HepG2 (cell line): Measurements from ENCODE around the gene TAF1D. TPM values are rescaled to one million over a fixed set of nuclear protein-coding genes. Genes with fewer than 3 reads are reported as not detected.

Experiments
- AGO2 ChIP-seq: fragments of 200-400 bp; formaldehyde crosslinking; optimal IDR thresholded peaks from 2 replicates; pipeline ENCODE3; 2017; ENCODE audit warnings: mild to moderate bottlenecking, low read depth, low read length, moderate library complexity
- ASH2L ChIP-seq: fragments of 300-600, 200-600 bp; sonication (generic); IDR thresholded peaks from 2 replicates; pipeline ENCODE4 v1.7.0; 2017; ENCODE audit warnings: low read depth, mild to moderate bottlenecking, moderate library complexity, mixed read lengths, low read length; ENCODE audit not compliant: insufficient read length
- ATRX ChIP-seq: sonication (generic); formaldehyde crosslinking; IDR thresholded peaks from 2 replicates; pipeline ENCODE4 v1.4.0; 2020; ENCODE audit warnings: missing genetic modification reagents, borderline replicate concordance
- GABPA ChIP-seq, 2 experiments: IDR thresholded peaks; 2 replicates each; pipeline ENCODE4 v1.6.1; 2011 to 2016; ENCODE audit warnings: low read depth in 2 of 2, low read length in 1 of 2, missing biosample characterization in 1 of 2, missing genetic modification characterization in 1 of 2
- HCFC1 ChIP-seq: fragments of 150-350 bp; IDR thresholded peaks from 2 replicates; pipeline ENCODE4 v1.6.1; 2014; ENCODE audit warnings: low read depth, low read length
- HDAC6 ChIP-seq: fragments of 200-600 bp; sonication (generic); IDR thresholded peaks from 2 replicates; pipeline ENCODE4 v1.7.0; 2017; ENCODE audit warnings: mild to moderate bottlenecking, antibody characterized with exemption, low read length, low read depth
- HES4 ChIP-seq: sonication (generic); formaldehyde crosslinking; IDR thresholded peaks from 2 replicates; pipeline ENCODE4 v1.9.0; 2021; ENCODE audit warnings: mild to moderate bottlenecking, missing genetic modification reagents, borderline replicate concordance
- KLF16 ChIP-seq, 2 experiments: sonication (generic) in 1 of 2; formaldehyde crosslinking in 1 of 2; IDR thresholded peaks; 2 replicates each; pipeline versions ENCODE4 v1.6.1 to v1.8.0; 2016 to 2023; ENCODE audit warnings: missing genetic modification reagents in 2 of 2, missing compliant biosample characterization in 1 of 2
- MAFK ChIP-seq, 2 experiments: IDR thresholded peaks in 1 of 2; conservative IDR thresholded peaks in 1 of 2; 2 replicates each; pipeline ENCODE4 v1.6.1; 2011; ENCODE audit warnings: improper control_type of control experiment in 2 of 2, low read length in 2 of 2
- MATR3 ChIP-seq: sonication (generic); formaldehyde crosslinking; IDR thresholded peaks from 2 replicates; pipeline ENCODE4 v1.4.0; 2020; ENCODE audit warnings: missing genetic modification reagents
- NFE2L2 ChIP-seq: fragments of 150-350 bp; IDR thresholded peaks from 2 replicates; pipeline ENCODE4 v1.6.1; 2014; ENCODE audit warnings: low read length
- RAD51 ChIP-seq: fragments of 450-650 bp; IDR thresholded peaks from 2 replicates; pipeline ENCODE4 v1.6.1; 2016; ENCODE audit warnings: borderline replicate concordance
- U2AF1 ChIP-seq: fragments of 200-400 bp; formaldehyde crosslinking; optimal IDR thresholded peaks from 2 replicates; pipeline ENCODE3; 2017; ENCODE audit warnings: mild to moderate bottlenecking, low read depth, low read length
- ZNF10 ChIP-seq: sonication (generic); formaldehyde crosslinking; IDR thresholded peaks from 2 replicates; pipeline ENCODE4 v1.4.0; 2020; ENCODE audit warnings: mild to moderate bottlenecking, low read depth, missing genetic modification reagents, borderline replicate concordance
- ZNF101 ChIP-seq: sonication (generic); formaldehyde crosslinking; IDR thresholded peaks from 2 replicates; pipeline ENCODE4 v1.4.0; 2020; ENCODE audit warnings: mild to moderate bottlenecking, low read depth, missing genetic modification reagents, borderline replicate concordance
- ZNF335 ChIP-seq: sonication (generic); formaldehyde crosslinking; IDR thresholded peaks from 2 replicates; pipeline ENCODE4 v1.4.0; 2020; ENCODE audit warnings: missing genetic modification reagents
- ZNF446 ChIP-seq: sonication (generic); formaldehyde crosslinking; IDR thresholded peaks from 2 replicates; pipeline ENCODE4 v1.5.0; 2020; ENCODE audit warnings: mild to moderate bottlenecking, missing genetic modification reagents
- ZNF713 ChIP-seq: sonication (generic); formaldehyde crosslinking; IDR thresholded peaks from 2 replicates; pipeline ENCODE4 v1.4.0; 2020; ENCODE audit warnings: mild to moderate bottlenecking, missing genetic modification reagents
- polyA plus RNA-seq, 8 experiments: library from polyadenylated mRNA; depleted of rRNA in 3 of 8; stranded (reverse) in 7 of 8; unstranded in 1 of 8; fragments of >200 nt; fragmentation: Illumina TruSeq in 4 of 8; extraction: Trizol in 4 of 8; gene quantifications; 2 replicates each; pipeline versions ENCODE4 v1.2.1 to v1.2.3, GENCODE V29; 2011 to 2016; ENCODE audit warnings: low read depth in 4 of 8, missing spikeins in 1 of 8, mixed read lengths in 1 of 8; ENCODE audit not compliant: insufficient read depth in 1 of 8
- total RNA-seq, 5 experiments: library from RNA; depleted of rRNA; stranded (reverse); fragments of >200 nt; fragmentation: Illumina TruSeq; extraction: Trizol; gene quantifications; 2 replicates each; pipeline ENCODE4 v1.2.3, GENCODE V29; 2016; ENCODE audit warnings: low read depth in 1 of 5
- TF ChIP-seq, protein P1 (sequence below): IDR thresholded peaks from 2 replicates; pipeline ENCODE4 v1.6.1; 2012; ENCODE audit warnings: low read length, improper control_type of control experiment
- TF ChIP-seq, protein P2 (sequence below), 2 experiments: sonication (generic) in 1 of 2; formaldehyde crosslinking in 1 of 2; IDR thresholded peaks; 2 replicates each; pipeline versions ENCODE4 v1.4.0 to v1.6.1; 2018 to 2020; ENCODE audit warnings: missing genetic modification reagents in 2 of 2, borderline replicate concordance in 1 of 2, low read depth in 1 of 2, mild to moderate bottlenecking in 1 of 2, missing biosample characterization in 1 of 2
- TF ChIP-seq, protein P3 (sequence below): sonication (generic); formaldehyde crosslinking; IDR thresholded peaks from 2 replicates; pipeline ENCODE4 v1.8.0; 2022; ENCODE audit warnings: mild to moderate bottlenecking, missing genetic modification reagents, moderate library complexity
- TF ChIP-seq, protein P4 (sequence below): sonication (generic); formaldehyde crosslinking; IDR thresholded peaks from 2 replicates; pipeline ENCODE4 v1.5.0; 2020; ENCODE audit warnings: mild to moderate bottlenecking, missing genetic modification reagents

TAF1D gene
- total and polyA plus RNA-seq, 2 of the 13 experiments (the other 11 are each of a cell fraction or from before 2014, with no cell fraction given), result 132 to 207 TPM

DNA sequence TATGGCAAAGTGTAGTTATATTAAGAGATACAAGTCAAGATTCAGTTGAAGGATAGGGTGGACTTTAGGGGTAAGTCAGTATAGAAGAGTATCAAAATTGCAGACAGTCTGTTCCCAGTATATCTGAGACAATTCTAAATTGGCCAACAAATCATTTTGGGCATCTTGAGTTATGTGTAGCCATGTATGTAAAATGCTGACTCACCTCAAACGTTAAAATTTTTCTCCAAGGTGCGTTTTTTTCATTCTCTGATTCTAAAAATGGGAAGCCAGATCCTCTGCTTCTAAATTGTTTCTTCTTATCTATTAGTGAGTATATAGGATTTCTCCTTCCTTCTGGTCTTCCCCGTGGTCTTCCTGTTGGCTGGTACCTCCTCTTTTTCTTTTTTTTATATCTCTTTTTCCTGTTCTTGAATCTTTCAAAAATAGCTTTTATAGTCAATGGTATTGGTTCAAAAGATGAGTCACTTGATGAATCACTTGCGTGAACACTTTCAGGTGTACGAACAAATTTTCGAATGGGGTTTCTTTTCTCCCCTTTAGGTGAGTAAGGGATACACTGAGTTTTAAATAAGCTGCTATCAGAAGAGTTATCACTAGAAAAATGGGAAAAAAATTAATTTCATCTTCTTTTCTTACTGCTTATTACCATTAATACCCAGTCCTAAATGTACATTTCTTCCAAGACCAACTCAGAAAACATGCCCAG lies 3.2 kb downstream of the TAF1D start (continued):
- TF ChIP-seq RAD51 (no peak), GABPA (IDR thresholded peaks at IDR 0.05; ENCODE audit: low read depth, low read length) (no peak), GABPA (CRISPR knock-in tag; IDR thresholded peaks at IDR 0.05; ENCODE audit: low read depth) (no peak), ZNF10 (CRISPR knock-in tag) (no peak), ZNF446 (no peak), ASH2L (peak; percentile 24), ZNF713 (CRISPR knock-in tag) (no peak), HDAC6 (no peak), KLF16 (CRISPR knock-in tag; IDR thresholded peaks at IDR 0.05) (0 out of 4 replicates have a peak, but pooled peaks of 1 of the 2 experiments have one; percentile 16), HES4 (CRISPR knock-in tag) (no peak), ATRX (CRISPR knock-in tag) (no peak), MAFK (conservative IDR thresholded peaks at IDR 0.05 in 1 of 2, IDR thresholded peaks at IDR 0.05 in 1 of 2; ENCODE audit: low read length in 2 of 2) (peak; percentile 94 to 95), NFE2L2 (peak; percentile 80), U2AF1 (no peak), MATR3 (CRISPR knock-in tag) (no peak), AGO2 (peak; percentile 70), ZNF335 (CRISPR knock-in tag) (no peak), HCFC1 (no peak), ZNF101 (CRISPR knock-in tag) (no peak)
- TF ChIP-seq, protein P1, sequence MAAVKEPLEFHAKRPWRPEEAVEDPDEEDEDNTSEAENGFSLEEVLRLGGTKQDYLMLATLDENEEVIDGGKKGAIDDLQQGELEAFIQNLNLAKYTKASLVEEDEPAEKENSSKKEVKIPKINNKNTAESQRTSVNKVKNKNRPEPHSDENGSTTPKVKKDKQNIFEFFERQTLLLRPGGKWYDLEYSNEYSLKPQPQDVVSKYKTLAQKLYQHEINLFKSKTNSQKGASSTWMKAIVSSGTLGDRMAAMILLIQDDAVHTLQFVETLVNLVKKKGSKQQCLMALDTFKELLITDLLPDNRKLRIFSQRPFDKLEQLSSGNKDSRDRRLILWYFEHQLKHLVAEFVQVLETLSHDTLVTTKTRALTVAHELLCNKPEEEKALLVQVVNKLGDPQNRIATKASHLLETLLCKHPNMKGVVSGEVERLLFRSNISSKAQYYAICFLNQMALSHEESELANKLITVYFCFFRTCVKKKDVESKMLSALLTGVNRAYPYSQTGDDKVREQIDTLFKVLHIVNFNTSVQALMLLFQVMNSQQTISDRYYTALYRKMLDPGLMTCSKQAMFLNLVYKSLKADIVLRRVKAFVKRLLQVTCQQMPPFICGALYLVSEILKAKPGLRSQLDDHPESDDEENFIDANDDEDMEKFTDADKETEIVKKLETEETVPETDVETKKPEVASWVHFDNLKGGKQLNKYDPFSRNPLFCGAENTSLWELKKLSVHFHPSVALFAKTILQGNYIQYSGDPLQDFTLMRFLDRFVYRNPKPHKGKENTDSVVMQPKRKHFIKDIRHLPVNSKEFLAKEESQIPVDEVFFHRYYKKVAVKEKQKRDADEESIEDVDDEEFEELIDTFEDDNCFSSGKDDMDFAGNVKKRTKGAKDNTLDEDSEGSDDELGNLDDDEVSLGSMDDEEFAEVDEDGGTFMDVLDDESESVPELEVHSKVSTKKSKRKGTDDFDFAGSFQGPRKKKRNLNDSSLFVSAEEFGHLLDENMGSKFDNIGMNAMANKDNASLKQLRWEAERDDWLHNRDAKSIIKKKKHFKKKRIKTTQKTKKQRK, result no peak
- TF ChIP-seq, protein P2, sequence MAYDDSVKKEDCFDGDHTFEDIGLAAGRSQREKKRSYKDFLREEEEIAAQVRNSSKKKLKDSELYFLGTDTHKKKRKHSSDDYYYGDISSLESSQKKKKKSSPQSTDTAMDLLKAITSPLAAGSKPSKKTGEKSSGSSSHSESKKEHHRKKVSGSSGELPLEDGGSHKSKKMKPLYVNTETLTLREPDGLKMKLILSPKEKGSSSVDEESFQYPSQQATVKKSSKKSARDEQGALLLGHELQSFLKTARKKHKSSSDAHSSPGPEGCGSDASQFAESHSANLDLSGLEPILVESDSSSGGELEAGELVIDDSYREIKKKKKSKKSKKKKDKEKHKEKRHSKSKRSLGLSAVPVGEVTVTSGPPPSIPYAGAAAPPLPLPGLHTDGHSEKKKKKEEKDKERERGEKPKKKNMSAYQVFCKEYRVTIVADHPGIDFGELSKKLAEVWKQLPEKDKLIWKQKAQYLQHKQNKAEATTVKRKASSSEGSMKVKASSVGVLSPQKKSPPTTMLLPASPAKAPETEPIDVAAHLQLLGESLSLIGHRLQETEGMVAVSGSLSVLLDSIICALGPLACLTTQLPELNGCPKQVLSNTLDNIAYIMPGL (CRISPR knock-in tag; IDR thresholded peaks at IDR 0.05; ENCODE audit: borderline replicate concordance in 1 of 2, low read depth in 1 of 2), result no peak
- TF ChIP-seq, protein P3, sequence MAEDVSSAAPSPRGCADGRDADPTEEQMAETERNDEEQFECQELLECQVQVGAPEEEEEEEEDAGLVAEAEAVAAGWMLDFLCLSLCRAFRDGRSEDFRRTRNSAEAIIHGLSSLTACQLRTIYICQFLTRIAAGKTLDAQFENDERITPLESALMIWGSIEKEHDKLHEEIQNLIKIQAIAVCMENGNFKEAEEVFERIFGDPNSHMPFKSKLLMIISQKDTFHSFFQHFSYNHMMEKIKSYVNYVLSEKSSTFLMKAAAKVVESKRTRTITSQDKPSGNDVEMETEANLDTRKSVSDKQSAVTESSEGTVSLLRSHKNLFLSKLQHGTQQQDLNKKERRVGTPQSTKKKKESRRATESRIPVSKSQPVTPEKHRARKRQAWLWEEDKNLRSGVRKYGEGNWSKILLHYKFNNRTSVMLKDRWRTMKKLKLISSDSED (CRISPR knock-in tag), result no peak
- TF ChIP-seq, protein P4, sequence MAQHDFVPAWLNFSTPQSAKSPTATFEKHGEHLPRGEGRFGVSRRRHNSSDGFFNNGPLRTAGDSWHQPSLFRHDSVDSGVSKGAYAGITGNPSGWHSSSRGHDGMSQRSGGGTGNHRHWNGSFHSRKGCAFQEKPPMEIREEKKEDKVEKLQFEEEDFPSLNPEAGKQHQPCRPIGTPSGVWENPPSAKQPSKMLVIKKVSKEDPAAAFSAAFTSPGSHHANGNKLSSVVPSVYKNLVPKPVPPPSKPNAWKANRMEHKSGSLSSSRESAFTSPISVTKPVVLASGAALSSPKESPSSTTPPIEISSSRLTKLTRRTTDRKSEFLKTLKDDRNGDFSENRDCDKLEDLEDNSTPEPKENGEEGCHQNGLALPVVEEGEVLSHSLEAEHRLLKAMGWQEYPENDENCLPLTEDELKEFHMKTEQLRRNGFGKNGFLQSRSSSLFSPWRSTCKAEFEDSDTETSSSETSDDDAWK (CRISPR knock-in tag), result no peak
